NCI-H82 treated with DMSO at 0.1 percent for 48 hours (cell line): ENCODE results near the gene DLX5.

Source experiments
- DNase-seq: peaks from one replicate; lab custom pipeline; 2025; ENCODE audit not compliant: unreplicated experiment; lab: John Stamatoyannopoulos, UW

Gene DLX5

DNA sequence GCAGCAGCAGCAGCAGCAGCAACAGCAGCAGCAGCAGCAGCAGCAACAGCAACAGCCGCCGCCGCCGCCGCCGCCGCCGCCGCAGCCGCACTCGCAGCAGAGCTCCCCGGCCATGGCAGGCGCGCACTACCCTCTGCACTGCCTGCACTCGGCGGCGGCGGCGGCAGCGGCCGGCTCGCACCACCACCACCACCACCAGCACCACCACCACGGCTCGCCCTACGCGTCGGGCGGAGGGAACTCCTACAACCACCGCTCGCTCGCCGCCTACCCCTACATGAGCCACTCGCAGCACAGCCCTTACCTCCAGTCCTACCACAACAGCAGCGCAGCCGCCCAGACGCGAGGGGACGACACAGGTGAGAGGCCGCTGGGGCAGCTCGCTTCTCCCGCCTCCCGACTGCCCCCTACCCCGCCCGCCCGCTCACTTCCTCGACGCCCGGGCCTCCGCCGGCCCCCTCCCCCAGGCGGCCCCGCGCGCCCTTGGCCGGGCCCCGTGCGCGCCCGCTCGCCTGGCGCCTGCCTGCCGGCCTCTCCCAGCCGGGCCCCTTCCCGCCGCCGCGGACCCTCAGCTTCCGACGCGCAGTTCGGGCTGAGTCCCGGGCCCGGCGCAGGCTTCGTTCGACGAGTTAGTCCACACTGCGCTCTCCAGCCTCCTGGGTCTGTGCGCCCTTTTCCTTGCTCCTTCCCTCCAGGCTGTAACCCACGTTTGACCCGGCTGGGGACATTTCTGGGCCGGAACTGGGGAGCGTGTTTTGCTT lies 18.4 kb downstream of the DLX5 start:
- peak; percentile 35 for DNase-seq

DNA sequence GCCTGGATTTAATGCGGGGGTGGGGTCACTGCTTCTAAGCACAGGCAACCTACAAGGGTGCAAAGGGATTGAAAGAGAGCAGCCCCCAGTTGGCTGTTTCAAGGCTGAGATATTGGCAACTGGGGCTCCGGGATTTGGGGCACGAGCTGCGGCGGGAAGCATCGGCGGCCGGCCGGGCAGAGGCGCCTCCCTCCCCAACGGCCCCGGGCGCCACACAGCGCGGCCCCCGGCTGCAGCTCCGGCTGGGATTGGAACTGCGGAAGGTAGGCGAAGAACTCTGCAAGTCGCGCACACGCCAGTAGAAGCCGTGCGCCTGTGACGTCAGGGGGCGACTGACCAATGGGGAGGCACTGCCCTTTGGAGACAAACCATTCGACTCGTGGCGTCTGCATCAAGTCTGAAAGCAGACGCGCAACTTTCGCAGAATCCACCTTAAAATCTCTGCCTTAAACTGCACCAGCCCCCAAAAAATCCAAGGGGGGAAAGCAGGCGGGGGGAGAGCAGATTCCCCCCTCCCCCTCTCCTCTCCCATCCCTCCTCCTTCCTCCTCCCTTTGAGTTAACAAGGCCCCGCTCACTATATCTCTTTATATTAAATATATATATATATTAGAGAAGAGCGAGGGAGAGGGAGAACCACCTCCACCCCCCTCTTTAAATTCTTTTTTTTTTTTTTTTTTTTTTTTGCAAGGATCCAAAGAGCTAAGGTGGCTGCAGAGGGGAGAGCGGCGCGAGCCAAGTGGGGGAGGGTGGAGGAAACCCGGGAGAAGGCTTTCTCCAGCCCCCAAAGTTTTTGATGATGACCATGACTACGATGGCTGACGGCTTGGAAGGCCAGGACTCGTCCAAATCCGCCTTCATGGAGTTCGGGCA lies 19.2 kb downstream of the DLX5 start, which contains the start of gene DLX6:
Gene DLX6, plus strand, starts transcription at position 371 of the 872 bp plus-strand sequence. Its CDS starts 425 bp downstream, at position 796.
- DNase-seq = peak; percentile 82

GRCh38 chr7:97004247-97005182 lies 20.1 kb downstream of the DLX5 start:
- DNase-seq = no peak

DNA sequence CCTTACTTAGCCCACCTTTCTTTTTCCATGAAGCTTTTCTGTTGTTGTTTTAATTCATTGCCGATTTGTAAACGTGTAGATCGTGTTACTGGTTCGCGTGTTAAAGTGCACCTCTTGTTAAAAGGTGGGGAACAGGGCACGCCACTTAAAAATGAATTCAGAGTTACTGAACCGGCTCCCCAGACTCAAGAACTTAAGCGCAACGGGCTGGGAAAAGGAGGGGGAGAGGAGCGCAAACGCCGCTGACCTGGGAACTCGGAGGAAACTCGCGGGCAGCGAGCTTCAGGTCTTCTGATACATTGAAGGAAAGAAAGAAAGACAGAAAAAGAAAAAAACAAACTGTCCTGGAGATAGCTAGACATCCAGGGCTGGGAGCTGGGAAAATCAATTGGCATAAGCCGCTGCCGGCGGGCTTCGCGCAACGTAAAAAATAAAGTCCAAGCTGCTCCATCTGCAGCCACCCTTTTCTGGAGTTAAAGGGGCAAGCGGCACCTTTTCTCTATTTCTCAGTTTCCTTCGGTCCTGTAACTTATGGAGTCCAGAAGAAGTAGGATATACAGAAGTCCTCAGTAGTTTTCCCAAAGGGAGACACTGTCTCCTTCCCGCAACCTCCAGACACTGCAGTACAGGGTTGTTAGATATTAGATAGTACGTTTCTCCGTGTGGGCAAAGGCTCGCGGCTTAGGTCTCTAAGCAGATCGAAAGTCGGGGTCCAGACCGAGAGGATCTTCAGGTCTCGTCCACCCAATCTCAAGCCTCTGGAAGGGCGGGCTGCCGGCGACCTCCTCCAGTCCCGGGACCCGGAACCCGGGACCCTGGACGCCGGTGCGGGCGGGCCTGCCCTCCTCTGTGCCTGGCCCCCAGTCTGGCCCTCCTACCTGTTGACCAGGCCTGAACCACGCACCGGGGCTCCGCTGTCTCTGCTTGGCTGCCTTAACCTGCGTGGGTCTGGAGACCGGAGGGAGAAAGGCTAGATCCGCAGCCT lies 21.1 kb downstream of the DLX5 start:
- DNase-seq = no peak

DNA sequence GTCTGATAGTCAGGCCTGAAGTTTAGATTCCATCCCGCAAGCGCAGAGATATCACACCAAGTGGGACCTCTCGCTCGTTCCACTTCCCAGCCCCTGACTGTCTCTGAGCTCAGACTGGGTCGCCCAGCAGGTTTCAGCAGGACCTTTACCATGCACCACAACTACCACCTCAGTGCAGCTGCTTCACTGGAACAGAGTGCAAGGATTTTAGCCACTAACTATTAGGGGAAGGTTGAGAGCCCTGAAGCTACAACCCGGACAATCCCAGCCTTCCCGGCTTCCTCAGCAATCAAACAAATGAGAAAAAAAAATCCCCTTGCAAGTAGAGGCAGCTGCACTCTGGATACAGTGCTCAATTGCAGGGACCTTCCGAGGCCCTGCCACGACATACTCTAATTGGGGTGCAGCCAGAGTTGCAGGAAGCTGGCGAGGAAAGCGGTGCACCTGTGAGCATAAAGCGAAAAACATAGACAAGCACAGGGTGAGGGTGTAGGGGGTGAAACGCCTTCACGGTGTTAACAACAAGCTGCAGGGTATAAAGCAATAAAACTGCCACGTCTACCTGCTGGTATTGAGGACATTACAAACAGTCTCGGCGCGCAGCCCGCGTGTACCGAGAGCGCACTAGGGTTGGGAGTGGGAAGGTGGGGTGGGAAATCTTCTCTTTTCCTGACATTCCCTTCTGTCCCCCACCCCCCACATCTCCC lies 21.9 kb downstream of the DLX5 start:
- DNase-seq = no peak

GRCh38 chr7:97001656-97002554 lies 22.7 kb downstream of the DLX5 start:
- no peak for DNase-seq

- DNase-seq = no peak
These were observed 23.4 kb downstream of the DLX5 start for GRCh38 chr7:97001221-97001620.

GRCh38 chr7:96998744-96999143 lies 25.9 kb downstream of the DLX5 start:
- DNase-seq = no peak

DNA sequence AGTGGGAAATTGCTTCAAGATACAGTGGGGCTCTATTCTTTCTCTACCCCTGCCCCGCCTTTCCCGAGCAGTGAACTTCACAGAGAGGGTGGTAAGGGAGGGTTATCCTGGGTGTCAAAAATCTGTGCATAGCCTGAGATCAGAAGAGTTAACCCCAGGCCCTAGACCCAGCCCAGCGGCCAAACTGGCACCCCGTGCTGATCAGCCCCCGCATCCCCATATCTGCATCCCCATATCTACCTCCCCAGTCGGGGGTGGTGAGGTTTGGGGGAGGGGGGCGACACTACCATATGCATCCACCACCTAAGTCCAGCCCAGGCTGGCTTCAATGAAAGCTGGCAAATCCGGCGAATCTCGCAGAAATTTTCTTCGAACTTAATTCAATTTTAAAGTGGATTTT lies 26.3 kb downstream of the DLX5 start:
- DNase-seq = no peak

DNA sequence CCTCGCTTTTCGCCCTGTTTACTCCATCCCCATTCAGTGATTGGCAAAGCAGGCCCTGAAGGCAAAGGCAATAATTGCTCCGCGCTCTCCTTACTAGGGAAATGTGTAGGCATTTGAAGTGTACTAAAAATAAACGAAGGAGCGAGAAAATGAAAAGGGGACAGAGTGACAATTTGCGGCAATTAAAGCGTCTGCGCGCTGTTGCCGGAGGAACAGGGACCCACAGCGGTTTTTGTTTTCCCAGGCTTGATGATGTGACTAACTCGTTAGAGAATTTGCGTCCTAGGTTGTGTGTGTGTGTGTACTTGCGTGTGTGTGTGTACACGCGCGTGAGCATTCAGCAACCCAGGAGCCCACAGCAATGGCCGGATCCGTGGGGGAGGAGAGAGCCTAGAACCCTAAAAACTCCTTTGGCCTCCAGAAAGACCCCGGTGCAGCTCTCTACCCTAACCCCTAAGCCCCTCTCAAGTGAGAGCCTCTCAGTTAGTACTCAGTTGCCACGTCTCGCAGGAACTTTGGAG lies 27.1 kb downstream of the DLX5 start:
- DNase-seq = no peak

GRCh38 chr7:96996958-96997511 lies 27.6 kb downstream of the DLX5 start:
- DNase-seq = no peak

DNA sequence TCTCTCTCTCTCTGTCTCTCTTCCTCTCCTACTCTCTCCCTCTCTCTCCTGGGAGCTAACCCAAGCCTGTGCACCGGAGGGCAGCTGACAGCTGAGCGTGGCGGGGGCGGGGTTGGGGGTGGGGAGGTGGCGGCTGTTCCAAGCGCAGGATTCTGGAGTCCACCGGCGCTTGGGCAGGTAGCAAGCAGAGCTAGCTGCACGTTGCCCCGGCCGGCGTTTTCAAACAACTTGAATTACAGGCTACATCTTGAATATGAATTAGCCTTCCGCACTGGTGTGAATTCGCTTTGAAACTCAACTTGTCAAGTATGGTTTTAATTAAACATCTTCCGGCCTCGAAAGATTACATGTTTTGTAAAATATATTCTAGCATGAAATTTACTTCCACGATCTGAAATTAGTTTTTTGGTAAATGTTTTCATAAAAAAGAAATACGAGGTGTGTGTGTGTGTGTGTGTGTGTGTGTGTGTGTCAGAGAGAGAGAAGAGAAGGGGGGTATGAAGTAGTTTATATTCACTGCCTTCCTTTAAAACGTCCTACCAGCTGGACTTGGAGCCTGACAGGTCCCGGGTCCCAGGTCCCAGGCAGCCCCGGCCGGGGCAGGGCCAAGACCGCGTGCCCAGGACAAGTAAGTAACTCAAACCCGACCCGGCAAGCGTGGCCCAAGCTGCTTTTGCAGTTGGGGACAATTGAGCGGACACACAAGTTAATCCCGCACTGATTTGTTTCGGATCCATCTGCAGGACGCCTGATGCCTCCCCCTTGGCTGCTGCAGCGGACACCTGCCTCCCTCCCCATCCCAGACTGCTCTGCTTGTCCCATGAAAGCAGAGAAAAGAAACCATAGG lies 28.3 kb downstream of the DLX5 start:
- no peak for DNase-seq

- no peak for DNase-seq
These were observed 29.1 kb downstream of the DLX5 start for GRCh38 chr7:96995406-96996110.

DNA sequence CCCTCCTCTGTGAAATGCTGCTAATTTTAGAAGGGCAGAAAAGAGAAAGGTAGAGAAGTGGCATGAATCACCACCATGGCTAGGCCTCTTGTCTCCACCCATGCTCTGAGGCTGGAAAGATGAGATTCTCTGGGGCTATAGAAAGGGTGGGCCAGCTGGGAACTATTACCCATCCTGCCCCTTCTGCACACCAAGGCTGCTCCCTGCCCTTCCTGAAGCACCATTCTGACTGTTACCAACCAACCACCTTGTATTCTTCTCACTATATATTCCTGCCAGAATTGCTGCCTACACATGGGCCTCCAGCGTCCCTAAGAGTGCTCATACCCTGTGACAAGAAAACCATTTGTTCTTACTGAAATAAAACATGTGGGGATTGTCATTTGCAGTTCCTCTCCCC lies 30.7 kb downstream of the DLX5 start:
- DNase-seq = no peak

DNA sequence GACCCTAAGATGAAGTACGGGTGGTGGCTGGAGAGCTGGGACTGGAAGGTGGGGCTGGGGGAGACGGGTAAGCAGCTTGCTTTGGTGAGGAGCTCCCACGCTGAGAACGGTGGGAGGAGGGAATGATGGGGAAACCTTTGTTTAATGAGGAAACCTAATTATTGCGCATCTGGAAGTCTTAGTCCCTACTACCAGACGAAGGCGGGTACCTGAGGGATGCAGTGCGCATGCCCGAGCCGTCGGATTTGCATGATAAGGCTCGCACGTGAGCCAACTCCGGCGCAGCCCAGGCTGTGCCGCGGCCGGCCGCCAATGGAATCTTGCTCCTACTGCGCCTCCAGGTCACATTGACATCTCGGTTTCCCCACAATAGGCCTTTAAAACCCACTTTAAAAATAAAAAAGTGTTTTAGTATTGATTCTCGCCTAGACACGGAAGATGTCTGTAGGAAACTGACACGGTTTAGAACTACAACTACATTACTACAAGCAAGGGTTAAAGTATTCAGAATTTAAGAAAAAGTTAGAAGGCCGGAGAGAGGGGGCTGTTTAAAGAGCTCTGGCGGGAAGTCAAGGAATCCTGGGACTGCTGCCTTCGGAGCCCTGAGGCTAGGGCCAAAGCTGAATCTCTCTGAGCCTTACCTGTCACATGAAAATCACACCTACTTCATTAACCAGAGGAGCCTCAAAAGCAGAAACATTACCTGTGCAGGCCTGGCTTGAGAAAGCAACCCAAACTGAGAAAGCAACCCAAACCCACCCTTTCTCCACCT lies 31.4 kb downstream of the DLX5 start:
- no peak for DNase-seq
